ENCODE results near the gene TENT4A. TPM values are rescaled to one million over a fixed set of nuclear protein-coding genes. Genes with fewer than 3 reads are reported as not detected.
"Not testable (repeated sequence)": the region's sequence is repeated elsewhere in the genome, so short reads cannot be mapped to it uniquely, and the experiment has no call there.

TENT4A gene
- polyA plus RNA-seq (2012; ENCODE audit: low read depth, missing spikeins): 12.5 TPM

DNA sequence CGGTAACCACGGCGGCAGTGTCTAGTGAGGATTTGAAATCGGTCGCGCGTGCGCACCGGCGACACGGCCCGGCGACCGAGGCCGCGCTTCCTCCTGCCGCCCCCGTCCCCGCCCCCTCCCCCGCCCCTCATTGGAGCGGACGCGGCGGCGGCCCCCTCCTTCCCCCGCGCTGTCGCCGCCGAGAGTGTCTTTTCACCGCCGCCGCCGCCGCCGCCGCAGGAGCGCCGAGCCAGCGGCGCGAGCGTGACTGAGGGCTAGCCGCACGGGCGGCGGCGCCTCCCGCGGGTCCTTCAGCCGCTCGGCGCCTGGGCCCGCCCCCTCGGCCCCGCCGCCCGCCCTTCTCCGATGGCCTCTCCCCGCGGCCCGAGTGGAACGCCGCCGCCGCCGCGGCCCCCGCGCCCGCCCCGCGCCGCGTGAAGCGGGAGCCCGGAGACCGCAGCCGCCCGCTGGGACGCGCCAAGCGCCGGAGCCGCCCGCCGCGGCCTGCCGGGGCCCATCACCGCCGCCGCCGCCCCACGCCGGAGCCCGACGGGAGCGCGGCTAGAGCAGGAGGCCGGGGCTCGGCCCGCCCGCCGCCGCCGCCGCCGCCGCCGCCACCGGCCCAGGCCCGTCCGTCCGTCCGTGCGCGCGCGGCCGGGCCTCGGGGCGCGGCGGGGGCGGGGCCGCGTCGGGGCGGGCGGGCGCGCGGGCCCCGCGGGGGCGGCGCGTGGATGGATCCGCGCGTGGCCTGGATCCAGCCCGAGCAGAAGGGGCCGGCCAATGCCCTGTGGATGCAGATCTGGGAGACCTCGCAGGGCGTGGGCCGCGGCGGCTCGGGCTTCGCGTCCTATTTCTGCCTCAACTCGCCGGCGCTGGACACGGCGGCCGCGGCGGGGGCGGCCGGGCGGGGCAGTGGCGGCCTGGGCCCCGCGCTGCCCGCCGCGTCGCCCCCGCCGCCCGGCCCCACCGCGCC lies at the start of gene TENT4A:
TENT4A (plus strand) TSS at position 159 of the 952 bp plus-strand sequence; CDS start at position 711, 552 bp downstream.
- no peak for FAIRE-seq
- no peak for DNase-seq (ENCODE audit: insufficient read length, low spot score)

GRCh38 chr5:6666762-6667161 lies 46.5 kb upstream of the TENT4A start:
- TF ChIP-seq POLR2AphosphoS5 (IDR thresholded peaks at IDR 0.05; ENCODE audit: low read depth, low read length): no peak
- no peak for TF ChIP-seq TAF1 (IDR thresholded peaks at IDR 0.05; ENCODE audit: low read depth, low read length)
- no peak for TF ChIP-seq POU2F2 (IDR thresholded peaks at IDR 0.05; ENCODE audit: low read depth, low read length)
- TF ChIP-seq POLR2A (IDR thresholded peaks at IDR 0.05; ENCODE audit: low read depth, low read length): no peak
- no peak for TF ChIP-seq SPI1 (IDR thresholded peaks at IDR 0.05; ENCODE audit: low read depth, low read length)
- no peak for TF ChIP-seq PAX5 (IDR thresholded peaks at IDR 0.05; ENCODE audit: insufficient read depth, low read length, severe bottlenecking)
- DNase-seq (ENCODE audit: insufficient read length, low spot score) (no peak), FAIRE-seq (no peak)

More for the DNA sequence above, at the start of gene TENT4A:
- TF ChIP-seq POLR2A (IDR thresholded peaks at IDR 0.05; ENCODE audit: low read depth, low read length): no peak
- TF ChIP-seq PAX5 (IDR thresholded peaks at IDR 0.05; ENCODE audit: insufficient read depth, low read length, severe bottlenecking): no peak
- TF ChIP-seq TAF1 (IDR thresholded peaks at IDR 0.05; ENCODE audit: low read depth, low read length): no peak
- no peak for TF ChIP-seq POU2F2 (IDR thresholded peaks at IDR 0.05; ENCODE audit: low read depth, low read length)
- TF ChIP-seq POLR2AphosphoS5 (IDR thresholded peaks at IDR 0.05; ENCODE audit: low read depth, low read length): no peak

GRCh38 chr5:6667648-6668047 lies 45.6 kb upstream of the TENT4A start:
- DNase-seq (ENCODE audit: insufficient read length, low spot score) (no peak), FAIRE-seq (no peak)
- TF ChIP-seq POLR2AphosphoS5 (IDR thresholded peaks at IDR 0.05; ENCODE audit: low read depth, low read length) (no peak), POU2F2 (IDR thresholded peaks at IDR 0.05; ENCODE audit: low read depth, low read length) (no peak), SPI1 (IDR thresholded peaks at IDR 0.05; ENCODE audit: low read depth, low read length) (no peak)

DNA sequence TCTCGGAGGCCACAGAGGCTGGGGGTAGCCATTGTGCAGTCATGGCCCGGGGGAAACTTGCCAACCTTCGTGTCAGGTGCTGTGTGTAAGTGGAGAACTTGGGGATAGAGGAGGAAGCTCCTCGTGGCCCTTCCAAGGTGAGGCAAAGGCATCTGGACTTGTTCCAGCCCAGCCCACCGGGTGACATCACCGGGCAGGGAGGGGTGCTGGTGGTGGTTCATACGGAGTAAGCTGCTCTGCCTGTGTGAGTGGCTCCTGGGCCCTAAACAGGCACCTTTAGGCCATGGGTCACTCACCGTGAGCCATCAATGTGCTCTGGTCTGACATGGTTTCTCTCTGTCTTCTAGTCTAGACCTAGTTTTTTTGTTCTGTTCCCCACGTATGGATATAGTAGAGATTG lies 44.5 kb upstream of the TENT4A start:
- DNase-seq (ENCODE audit: insufficient read length, low spot score); FAIRE-seq: not testable (repeated sequence)

DNA sequence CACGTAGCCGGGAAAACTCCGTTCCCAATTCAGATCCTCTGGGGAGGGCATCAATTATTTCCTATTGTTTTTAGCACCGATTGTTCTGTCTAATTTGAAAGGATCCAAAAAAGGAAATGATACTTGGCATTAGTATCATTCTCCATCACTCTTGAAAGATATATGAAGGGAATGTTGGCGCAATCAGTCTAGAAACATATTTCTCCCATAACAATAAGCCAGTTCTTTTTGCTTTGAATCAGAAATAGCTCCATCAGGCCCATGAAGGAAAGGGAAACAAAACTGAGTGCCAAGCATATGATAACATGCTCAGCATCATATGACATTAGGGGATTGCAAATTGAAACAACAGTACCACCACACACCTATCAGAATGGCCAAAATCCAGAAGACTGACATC lies 40.2 kb upstream of the TENT4A start:
- TF ChIP-seq PAX5 (IDR thresholded peaks at IDR 0.05; ENCODE audit: insufficient read depth, low read length, severe bottlenecking): no peak
- TF ChIP-seq POLR2A (IDR thresholded peaks at IDR 0.05; ENCODE audit: low read depth, low read length): no peak
- FAIRE-seq (no peak), DNase-seq (ENCODE audit: insufficient read length, low spot score) (no peak)

DNA sequence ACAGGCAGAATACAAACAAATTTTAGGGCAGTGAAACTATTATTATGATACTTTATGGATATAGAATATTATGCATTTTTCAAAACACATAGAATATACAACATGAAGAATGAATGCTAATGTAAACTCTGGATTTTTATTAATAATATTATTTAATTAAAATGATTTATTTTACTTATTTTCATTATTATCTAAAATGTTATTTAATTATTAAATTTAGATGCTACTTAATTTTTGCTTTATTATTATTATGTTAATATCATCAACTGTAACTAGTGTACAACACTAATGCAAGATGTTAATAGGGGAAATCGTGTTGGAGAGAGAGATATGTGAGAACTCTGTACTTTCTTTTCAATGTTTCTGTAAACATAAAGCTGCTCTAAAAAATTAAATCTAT lies 39.3 kb upstream of the TENT4A start:
- DNase-seq (ENCODE audit: insufficient read length, low spot score): no peak
- TF ChIP-seq TAF1 (IDR thresholded peaks at IDR 0.05; ENCODE audit: low read depth, low read length) (no peak), POLR2AphosphoS5 (IDR thresholded peaks at IDR 0.05; ENCODE audit: low read depth, low read length) (no peak), SPI1 (IDR thresholded peaks at IDR 0.05; ENCODE audit: low read depth, low read length) (no peak), POLR2A (IDR thresholded peaks at IDR 0.05; ENCODE audit: low read depth, low read length) (no peak), POU2F2 (IDR thresholded peaks at IDR 0.05; ENCODE audit: low read depth, low read length) (no peak), PAX5 (IDR thresholded peaks at IDR 0.05; ENCODE audit: insufficient read depth, low read length, severe bottlenecking) (no peak)
- FAIRE-seq: no peak

- no peak for DNase-seq (ENCODE audit: insufficient read length, low spot score)
- no peak for FAIRE-seq
- no peak for TF ChIP-seq SPI1 (IDR thresholded peaks at IDR 0.05; ENCODE audit: low read depth, low read length)
- TF ChIP-seq PAX5 (IDR thresholded peaks at IDR 0.05; ENCODE audit: insufficient read depth, low read length, severe bottlenecking): no peak
- no peak for TF ChIP-seq POLR2AphosphoS5 (IDR thresholded peaks at IDR 0.05; ENCODE audit: low read depth, low read length)
- no peak for TF ChIP-seq TAF1 (IDR thresholded peaks at IDR 0.05; ENCODE audit: low read depth, low read length)
- no peak for TF ChIP-seq POU2F2 (IDR thresholded peaks at IDR 0.05; ENCODE audit: low read depth, low read length)
- TF ChIP-seq POLR2A (IDR thresholded peaks at IDR 0.05; ENCODE audit: low read depth, low read length): no peak
These were observed 38.8 kb upstream of the TENT4A start for GRCh38 chr5:6674421-6674820.

DNA sequence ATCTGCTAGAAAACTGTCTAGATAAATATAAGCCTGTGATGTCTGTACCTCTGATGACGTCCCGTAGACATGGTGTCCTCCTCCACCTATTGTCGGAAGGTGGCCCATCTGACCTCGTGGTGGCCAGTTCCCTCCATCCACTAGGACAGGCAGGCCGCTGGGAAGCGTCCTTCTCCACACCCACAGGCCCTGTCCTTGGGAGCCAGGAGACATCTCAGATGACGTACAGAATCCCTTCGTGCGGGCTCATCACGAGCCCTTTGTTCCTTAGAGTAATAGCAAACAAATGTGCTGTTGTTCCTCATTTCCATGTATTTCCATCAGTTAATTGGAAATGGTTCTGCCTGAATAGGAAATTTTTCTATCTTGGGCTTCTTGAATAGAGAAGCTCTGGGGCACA lies 38.3 kb upstream of the TENT4A start:
- FAIRE-seq (no peak), DNase-seq (ENCODE audit: insufficient read length, low spot score) (no peak)
- no peak for TF ChIP-seq PAX5 (IDR thresholded peaks at IDR 0.05; ENCODE audit: insufficient read depth, low read length, severe bottlenecking)

- TF ChIP-seq POU2F2 (IDR thresholded peaks at IDR 0.05; ENCODE audit: low read depth, low read length): no peak
- TF ChIP-seq PAX5 (IDR thresholded peaks at IDR 0.05; ENCODE audit: insufficient read depth, low read length, severe bottlenecking): no peak
- TF ChIP-seq POLR2AphosphoS5 (IDR thresholded peaks at IDR 0.05; ENCODE audit: low read depth, low read length): no peak
- TF ChIP-seq SPI1 (IDR thresholded peaks at IDR 0.05; ENCODE audit: low read depth, low read length): no peak
- no peak for TF ChIP-seq TAF1 (IDR thresholded peaks at IDR 0.05; ENCODE audit: low read depth, low read length)
- no peak for TF ChIP-seq POLR2A (IDR thresholded peaks at IDR 0.05; ENCODE audit: low read depth, low read length)
- DNase-seq (ENCODE audit: insufficient read length, low spot score) (no peak), FAIRE-seq (peak; percentile 16)
These were observed 37.3 kb upstream of the TENT4A start for GRCh38 chr5:6675784-6676491.

GRCh38 chr5:6676702-6677101 lies 36.5 kb upstream of the TENT4A start:
- FAIRE-seq (no peak), DNase-seq (ENCODE audit: insufficient read length, low spot score) (no peak)
- TF ChIP-seq TAF1 (IDR thresholded peaks at IDR 0.05; ENCODE audit: low read depth, low read length) (no peak), POLR2AphosphoS5 (IDR thresholded peaks at IDR 0.05; ENCODE audit: low read depth, low read length) (no peak), PAX5 (IDR thresholded peaks at IDR 0.05; ENCODE audit: insufficient read depth, low read length, severe bottlenecking) (no peak), POU2F2 (IDR thresholded peaks at IDR 0.05; ENCODE audit: low read depth, low read length) (no peak), SPI1 (IDR thresholded peaks at IDR 0.05; ENCODE audit: low read depth, low read length) (no peak), POLR2A (IDR thresholded peaks at IDR 0.05; ENCODE audit: low read depth, low read length) (no peak)

Data from GM12891 (cell line).